HG03196 (cell line): ENCODE results near the gene TGIF2.
"Not testable (repeated sequence)": the region's sequence is repeated elsewhere in the genome, so short reads cannot be mapped to it uniquely, and the experiment has no call there.

Experiments
- ATAC-seq: cut with Tn5 transposase; IDR thresholded peaks from one replicate; pipeline ENCODE4 v1.9.1; 2021; ENCODE audit not compliant: unreplicated experiment

TGIF2 gene

DNA sequence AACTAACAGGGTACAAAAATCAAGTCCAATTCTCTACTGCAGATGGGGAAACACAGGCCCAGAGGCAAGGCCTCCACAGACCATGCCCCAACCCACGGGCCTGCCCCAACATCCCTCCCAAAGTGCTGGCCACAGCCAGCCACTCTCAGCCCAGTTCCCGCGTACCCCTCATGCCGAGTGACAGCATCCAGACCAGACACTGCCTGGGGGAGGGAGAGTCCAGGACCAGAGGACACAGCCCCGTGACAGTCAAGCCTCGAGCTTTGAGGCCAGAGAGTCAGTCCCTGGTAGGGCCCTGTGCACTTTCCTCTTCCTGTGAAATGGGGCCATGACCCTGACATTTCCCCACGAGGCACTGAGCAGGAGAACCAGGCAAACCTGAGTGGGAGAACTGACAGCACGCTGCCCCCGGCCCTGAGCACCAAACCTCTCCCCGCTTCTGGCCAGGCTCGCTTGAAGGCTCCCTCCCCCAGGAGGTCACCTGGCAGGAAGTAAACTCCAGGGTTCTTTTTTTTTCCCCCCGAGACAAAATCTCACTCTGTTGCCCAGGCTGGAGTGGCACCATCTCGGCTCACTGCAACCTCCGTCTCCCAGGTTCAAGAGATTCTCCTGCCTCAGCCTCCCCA lies 27.2 kb upstream of the TGIF2 start:
- ATAC-seq: no peak

DNA sequence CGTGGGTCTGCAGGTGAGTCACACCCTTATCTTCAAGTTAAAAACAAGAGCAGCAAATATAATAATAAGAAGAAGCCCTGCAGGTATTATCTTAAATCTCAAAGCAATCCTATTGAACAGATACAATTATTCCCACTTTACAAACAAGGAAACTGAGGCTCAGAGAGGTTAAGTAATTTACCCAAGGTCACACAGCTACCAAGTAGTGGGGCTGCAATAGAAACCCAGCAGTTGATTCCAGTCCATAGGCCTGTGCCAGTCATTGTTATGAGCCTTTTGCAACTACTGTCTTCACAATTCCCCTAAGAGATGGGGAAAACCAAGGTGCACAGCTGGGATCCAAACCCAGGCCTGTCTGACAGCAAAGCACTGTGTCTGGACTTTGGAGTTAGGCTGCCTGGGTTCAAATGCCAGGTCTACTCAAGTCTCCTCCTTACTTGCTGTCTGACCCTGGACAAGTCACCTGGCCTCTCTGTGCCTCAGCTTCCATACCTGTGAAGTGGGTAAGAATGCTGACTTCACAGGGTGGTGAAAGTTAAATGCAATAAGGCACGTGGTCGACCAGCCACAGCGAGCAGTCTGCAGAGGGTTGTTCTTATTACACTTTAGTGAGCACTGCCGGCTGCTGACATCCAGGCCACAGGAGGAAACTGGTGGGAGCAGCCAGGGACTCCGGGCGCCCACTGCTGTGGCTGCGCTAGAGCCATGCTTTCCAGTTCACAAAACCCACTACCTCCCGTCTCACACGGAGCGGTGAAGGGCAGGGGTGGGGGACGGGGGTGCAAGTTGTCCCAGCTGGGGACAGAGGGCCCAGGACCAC lies 26.0 kb upstream of the TGIF2 start:
- no peak for ATAC-seq

DNA sequence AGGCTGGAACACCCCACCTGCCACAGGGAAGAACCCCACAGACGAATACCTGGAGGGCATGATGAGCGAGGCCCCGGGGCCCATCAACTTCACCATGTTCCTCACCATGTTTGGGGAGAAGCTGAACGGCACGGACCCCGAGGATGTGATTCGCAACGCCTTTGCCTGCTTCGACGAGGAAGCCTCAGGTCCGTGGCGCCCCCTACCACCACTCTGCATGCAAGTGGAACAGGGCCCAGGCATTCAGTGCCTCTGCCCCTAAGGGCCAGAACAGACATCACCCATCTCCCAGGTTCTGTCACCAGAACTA lies 25.4 kb upstream of the TGIF2 start:
- no peak for ATAC-seq

DNA sequence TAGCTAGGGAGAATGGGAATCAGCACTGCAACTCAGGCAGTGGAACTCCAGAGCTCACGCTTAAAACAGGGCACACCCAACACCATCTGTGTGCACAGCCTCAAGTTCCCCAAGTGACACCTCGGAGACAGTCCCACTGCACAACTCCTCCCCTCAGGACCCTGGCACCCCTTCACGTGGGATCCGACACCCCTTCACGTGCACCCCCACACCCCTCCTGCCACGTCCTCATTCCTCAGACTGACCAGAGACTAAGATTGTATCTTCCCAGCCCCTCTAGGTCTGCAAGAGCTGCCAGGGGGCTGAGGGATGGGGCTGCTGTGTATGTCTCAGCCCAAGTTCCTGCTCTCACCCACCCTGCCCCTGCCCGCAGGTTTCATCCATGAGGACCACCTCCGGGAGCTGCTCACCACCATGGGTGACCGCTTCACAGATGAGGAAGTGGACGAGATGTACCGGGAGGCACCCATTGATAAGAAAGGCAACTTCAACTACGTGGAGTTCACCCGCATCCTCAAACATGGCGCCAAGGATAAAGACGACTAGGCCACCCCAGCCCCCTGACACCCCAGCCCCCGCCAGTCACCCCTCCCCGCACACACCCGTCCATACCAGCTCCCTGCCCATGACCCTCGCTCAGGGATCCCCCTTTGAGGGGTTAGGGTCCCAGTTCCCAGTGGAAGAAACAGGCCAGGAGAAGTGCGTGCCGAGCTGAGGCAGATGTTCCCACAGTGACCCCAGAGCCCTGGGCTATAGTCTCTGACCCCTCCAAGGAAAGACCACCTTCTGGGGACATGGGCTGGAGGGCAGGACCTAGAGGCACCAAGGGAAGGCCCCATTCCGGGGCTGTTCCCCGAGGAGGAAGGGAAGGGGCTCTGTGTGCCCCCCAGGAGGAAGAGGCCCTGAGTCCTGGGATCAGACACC lies 24.4 kb upstream of the TGIF2 start:
- no peak for ATAC-seq

DNA sequence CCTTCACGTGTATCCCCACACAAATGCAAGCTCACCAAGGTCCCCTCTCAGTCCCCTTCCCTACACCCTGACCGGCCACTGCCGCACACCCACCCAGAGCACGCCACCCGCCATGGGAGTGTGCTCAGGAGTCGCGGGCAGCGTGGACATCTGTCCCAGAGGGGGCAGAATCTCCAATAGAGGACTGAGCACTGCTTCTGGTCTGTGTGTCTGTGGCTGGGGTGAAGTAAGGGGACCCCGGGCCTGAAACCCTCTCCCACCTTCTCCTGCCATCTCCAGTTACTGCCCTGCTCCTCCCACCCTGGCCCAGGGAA lies 23.8 kb upstream of the TGIF2 start:
- no peak for ATAC-seq

DNA sequence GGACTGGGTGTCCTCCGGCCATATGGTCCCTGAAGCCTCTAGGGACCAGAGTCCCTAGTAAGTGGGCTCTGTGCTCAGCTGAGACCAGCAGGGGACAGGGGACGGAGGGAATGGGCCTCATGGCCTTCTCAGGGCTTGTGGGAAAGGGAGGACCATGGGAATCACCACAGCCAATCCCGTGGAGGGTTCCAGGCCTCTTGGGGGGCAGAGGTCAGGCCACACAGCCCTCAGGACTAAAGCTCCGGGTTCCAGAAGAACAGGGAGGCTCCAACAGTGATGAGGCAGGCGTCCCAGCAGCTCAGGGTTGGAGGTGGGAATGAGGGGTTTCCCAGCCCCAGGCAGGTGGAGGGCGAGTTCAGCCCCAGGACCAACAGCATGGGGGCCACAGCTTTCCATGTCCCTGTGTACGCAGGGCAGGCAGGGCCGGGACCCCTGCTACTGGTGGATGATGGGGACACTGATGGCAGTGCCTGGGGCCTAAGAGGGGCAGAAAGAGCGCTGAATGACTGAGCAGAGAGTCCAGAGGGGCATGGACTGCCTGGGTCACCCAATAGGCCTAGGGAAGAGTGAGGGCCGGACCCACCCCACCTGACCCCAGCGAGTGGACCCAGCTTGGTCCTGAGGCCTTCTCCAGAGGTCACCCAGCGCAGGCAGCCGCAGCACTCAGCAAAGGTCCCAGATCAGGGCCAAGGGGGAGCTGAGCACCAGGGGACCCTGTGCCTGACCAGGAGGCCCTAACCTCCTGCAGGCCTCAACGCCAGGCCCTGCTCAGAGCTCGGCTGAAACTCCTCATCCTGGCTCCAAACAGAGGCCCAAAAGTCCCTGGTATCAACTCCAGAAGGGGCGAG lies 23.2 kb upstream of the TGIF2 start:
- ATAC-seq: no peak

DNA sequence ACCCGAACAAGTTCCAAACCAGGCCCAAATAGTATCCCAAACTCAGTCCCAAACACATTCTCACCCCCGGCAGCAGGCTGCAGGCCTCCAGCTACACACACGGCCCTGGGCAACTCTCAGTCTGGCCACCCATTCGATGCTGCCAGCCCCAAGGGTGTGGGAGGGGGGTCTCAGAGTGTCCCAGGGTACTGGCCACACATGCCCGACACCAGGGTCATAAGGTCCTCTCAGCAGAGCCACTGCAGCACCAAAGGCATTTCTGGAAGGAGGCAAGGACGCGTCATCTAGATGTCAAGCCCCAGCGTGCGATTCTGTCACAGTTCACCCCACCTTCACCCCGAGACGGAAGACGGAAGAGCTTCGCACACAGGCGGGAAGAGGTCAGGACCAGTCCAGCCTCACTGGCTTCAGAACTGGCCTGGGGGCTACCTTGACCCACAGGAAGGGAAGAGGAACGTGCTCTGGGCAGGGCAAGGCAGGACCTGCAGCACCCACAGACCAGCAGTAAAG lies 22.6 kb upstream of the TGIF2 start:
- ATAC-seq: no peak

DNA sequence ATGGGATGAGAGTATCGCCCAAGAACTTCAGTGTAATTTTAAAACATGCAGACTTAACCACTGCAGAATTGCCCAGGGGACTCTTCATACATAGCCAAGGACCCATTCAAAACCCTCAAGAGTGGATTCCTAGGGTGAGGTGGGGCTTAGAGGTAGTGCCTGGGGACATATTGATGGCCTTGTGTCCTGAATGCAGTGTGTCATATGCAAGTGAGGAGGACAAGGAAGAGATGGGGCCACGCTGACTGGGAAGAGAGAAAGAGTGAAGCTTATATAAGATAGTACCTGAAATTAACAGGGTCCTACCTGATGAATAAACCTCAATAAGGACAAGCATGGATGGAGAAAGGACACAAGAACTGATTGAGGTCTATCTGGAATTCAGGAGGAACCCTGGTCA lies 18.1 kb upstream of the TGIF2 start:
- no peak for ATAC-seq

DNA sequence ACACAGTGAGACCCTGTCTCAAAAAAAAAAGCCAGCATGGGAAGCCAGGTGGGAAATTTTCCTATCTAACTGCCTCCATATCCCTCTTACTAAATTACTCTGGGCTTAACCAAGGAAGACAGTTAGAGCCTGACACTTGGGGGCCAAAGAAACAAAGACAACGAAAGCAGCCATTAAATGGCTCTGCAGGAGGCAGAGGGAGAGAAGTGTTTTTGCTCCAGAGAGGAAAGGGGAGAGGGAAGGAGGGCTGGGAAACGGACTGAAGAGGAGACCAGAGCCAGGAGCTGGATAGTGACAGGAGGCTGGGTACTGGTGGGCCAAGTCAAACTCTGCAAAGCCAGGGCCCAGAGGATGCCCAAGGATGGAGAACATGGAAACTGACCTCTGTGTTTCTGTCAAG lies 10.7 kb upstream of the TGIF2 start:
- no peak for ATAC-seq

DNA sequence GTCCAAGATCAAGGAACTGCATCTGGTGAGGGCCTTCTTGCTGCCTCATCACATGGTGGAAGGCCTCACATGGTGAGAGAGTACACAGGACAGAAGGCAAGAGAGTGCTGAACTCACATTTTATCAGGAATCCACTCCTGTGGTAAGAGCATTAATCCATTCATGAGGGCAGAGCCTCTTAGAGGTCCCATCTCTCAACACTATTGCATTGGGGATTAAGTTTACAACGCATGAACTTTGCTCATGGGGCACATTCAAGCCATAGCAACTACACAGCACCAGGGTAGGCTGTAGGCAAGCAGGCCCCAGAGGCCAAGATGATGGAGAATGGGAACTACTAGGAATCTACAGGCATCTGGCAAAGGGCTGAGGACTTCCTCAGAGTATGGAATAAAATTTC lies 10.0 kb upstream of the TGIF2 start:
- no peak for ATAC-seq

DNA sequence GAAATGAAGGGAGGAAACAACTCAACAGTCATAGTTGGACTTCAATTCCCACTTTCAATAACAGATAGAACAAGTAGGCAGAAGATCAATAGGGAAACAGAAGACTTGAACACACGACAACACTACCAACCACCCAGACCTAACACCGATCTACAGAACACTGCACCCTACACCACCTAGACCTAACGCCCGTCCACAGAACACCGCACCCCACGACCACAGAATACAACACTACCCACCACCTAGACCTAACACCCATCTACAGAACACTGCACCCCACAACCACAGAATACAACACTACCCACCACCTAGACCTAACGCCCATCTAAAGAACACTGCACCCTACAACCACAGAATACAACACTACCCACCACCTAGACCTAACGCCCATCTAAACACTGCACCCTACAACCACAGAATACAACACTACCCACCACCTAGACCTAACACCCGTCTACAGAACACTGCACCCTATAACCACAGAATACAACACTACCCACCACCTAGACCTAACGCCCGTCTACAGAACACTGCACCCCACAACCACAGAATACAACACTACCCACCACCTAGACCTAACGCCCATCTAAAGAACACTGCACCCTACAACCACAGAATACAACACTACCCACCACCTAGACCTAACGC lies 9.2 kb upstream of the TGIF2 start:
- not testable (repeated sequence) for ATAC-seq

DNA sequence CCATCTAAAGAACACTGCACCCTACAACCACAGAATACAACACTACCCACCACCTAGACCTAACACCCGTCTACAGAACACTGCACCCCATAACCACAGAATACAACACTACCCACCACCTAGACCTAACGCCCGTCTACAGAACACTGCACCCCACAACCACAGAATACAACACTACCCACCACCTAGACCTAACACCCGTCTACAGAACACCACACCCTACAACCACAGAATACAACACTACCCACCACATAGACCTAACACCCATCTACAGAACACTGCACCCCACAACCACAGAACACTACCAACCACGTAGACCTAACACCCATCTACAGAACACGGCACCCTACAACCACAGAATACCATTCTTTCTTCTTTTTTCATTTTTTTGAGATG lies 8.7 kb upstream of the TGIF2 start:
- ATAC-seq: not testable (repeated sequence)

DNA sequence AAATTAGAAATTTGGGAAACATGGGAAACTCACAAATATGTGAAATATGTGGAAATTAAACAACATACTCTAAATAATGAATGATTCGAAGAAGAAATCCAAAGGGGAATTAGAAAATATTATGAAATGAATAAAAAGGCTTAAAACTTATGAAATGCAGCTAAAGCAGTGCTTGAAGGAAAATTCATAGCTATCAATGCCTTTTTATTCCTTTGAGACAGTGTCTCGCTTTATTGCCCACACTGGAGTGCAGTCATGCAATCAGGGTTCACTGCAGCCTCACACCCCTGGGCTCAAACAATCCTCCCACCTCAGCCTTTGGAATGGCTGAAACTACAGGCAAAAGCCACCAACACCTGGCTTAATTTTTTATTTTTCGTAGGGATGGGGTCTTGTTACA lies 7.9 kb upstream of the TGIF2 start:
- ATAC-seq: no peak

DNA sequence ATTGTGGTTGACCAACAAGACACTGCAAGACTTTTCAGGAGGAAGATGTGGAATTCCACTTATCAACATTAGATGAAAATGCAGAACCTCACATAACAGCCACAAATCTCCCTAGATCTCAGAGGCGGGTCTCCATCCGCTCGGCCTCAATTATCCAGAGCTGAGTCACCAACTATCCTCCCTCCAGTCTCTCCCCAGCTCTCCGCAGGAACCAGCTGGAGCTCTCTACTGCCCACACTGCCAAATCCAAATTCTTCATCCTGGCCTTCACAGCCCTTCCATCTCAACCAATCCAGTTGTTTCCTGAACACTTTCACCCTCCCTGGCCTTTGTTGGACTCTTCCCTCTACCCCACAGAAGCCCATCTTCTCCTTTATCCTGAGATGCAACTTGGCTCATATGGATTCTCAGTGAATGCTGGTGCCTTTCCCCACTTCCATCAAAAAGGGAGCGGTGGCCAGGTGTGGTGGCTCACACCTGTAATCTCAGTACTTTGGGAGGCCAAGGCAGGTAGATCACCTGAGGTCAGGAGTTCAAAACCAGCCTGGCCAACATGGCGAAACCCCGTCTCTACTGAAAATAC lies 3.5 kb upstream of the TGIF2 start:
- ATAC-seq: no peak

DNA sequence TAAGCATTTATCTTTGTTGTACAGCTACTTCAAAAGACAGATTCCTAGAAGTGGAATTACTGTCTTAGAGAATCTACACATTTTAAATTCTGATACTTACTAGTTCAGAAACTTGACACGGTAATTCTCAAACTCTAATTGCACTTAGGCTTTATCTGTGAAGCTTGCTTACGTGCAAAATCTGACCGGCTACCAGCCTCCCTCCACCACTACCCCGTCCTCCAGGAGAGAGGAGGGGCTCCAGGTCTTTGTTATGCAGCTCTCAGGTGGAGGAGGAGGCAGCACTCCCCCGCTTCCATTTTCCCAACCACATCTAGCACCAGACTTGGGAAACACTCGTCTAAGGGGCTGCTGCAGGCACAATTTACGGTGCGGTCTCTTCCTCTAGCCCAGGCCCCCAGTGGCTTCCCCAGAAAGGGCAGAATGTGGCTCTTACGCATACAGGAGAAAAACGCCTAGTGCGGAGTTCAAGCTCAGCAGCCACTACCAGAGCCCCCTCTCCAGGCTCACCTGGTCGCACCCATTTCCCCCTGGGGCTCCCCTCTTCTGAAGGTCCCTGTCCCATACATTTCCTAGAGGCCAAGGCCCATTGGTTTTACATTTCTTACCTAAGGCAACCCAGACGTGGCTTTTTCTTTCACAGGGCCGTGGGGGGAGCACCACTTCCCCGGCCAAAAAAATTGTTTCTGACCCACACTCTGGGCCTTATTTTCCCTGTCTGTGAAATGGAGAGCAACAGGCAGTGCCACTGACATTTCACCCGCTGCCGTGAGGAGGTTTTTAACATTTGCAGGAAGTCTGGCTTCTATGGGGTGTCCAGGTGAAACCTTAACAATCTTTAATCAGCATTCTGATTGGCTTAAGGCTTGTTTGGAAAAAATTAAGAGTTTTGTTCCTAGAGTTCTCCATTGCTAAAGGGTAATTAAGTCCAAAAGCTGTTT lies 1.6 kb upstream of the TGIF2 start:
- ATAC-seq: no peak

DNA sequence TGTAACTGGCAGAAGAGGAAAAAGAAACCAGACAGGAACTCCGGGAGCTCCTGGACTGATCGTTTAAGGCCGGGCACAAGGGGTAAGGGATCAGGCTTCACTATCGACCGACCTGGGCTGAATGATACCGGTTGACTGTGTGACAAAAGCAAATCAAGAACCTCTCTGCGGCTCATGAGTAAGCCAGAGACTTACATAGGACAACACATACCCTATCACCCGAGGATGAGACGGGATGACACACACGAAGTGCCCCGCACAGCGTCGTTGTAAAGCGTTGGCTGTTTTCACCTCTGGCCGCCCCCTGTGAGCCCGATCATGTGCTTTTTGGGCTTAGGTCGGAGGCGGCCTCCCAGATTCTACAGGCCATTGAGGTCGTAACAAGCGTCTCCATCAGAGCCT lies 695 bp upstream of the TGIF2 start:
- ATAC-seq: peak; percentile 14

DNA sequence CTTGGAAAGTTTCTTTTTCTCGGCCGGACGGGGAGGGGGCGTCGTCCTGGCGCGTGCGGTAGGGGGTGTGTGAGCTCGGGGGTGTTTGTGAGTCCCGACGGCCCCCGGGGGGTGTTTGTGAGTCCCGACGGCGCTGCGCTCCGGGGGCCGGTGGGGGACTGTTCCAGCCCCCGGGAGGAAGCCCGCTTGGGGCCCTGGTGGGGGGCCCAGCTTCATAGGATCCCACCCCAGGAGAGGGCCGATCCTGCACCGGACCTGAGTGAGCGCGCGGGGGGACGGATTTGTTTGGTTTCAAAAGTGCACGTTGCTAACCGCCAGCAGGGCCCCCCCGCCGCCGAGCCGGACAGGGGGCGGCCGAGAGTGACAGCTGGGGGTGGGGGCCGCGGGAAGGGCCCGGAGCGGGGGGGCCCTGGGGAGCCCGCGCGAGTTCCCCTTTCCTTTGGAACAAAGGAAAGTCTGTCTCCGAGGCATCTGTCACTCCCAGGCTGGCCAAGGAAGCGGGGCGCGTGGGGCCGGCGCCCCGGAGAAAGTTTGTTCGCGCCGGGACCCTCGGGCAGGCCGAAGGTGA lies 485 bp downstream of the TGIF2 start:
- no peak for ATAC-seq

DNA sequence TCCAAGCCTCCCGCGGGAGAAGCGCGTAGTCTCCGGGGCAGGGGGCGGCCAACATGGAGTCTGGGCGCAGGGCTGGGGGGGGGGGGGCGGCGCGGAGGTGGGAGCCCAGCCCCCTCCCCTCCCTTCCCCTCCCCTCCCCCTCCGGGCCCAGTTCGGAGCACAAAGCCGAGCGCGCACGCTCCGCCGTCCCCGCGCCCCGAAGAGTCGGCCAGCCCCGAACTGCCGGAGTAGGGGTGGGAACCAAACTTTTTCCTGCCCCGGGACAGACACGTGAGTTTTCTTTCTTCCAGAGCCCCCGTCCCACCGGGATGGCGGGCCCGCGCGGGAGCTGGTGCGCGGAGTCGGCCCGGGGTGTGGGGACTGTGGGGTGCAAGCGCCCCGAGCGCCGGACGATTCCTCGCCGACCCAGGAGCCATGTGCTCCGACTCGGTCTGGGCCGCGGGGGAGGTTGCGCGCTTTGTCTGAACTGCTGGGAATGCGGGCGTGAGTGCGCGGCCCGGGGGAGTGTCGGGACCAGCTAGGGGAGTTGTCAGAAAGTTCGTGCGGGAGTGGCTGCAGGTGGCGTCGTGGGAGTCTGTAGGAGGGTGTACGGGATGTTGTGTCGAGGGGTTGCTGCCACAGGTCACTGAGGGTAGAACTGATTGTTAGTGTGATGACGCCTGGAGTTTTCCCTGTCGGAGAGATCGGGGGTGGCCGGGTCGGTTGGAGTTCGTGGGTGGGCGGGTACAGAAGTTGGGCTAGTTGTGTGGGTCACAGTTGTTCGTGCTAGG lies 1.2 kb downstream of the TGIF2 start:
- ATAC-seq: no peak
